H4 (cell line): Measurements from ENCODE around the gene HOXC10. TPM values are rescaled to one million over a fixed set of nuclear protein-coding genes. Genes with fewer than 3 reads are reported as not detected.

Experiments used
- DNase-seq: peaks from one replicate; pipeline ENCODE4 v3.0.0-alpha.2; 2015; ENCODE audit warnings: low spot score
- total RNA-seq: library from RNA; depleted of rRNA; stranded (reverse); fragments of >200 nt; shearing (Covaris generic); gene quantifications from 2 replicates; pipeline ENCODE4 v1.2.3, GENCODE V29; 2014

Gene HOXC10
- total RNA-seq, 1 experiment from 2014 or later, result 8.7 TPM

- DNase-seq, result peak; percentile 89
Observed at GRCh38 chr12:54016478-54016964, 31.6 kb downstream of the HOXC10 start.

DNA sequence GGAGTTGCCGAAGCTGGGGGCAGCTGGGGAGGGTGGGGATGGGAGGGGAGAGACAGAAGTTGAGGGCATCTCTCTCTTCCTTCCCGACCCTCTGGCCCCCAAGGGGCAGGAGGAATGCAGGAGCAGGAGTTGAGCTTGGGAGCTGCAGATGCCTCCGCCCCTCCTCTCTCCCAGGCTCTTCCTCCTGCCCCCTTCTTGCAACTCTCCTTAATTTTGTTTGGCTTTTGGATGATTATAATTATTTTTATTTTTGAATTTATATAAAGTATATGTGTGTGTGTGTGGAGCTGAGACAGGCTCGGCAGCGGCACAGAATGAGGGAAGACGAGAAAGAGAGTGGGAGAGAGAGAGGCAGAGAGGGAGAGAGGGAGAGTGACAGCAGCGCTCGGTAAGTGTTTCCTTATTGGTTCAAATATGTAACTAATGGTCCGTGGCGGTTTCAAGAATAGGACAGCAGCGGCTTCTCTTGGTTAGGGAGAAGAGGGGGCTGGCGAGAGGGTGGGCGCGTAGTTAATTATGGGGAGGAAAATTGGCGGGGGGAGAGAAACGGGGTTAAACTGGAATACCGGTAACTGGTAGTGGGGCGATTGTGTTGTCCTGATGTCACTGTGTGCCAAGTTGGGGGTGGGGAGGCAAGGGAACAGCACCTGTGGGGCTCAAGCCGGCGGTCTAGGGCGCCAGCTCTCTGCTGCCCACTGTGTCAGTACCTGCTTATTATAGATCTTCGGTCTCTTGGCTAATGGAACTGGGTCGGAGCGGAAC, 32.3 kb downstream of the HOXC10 start:
- DNase-seq, result peak; percentile 50

DNA sequence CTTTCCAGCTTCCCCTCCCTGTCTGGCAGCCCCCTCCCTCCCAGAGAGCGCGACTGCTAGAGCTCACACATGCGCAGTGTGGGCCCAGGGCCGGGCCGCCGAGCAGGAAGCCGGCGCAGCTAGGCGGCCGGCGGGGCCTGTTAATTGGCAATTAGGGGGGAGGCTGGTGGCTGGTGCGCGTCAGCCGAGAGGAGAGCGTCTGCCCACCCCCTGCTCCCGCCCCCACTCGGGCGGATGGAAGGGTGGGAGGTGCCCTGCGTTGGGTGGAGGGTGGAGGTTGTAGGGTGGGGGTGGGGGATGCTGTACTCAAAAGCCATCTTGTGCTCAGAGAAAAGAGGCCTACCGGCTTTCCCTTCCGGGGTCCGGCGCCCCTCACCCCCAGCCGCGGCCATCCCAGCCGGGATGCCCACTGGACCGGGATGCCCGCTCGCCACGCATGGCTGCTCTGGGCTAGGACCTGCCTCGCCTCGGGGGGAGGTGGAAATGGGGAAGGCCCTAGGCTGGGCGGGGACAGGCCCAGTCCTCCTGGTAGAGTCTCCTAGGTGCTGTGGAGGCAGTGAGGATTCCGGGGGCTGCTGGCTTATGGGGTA, 33.0 kb downstream of the HOXC10 start:
- DNase-seq, result peak; percentile 91

DNA sequence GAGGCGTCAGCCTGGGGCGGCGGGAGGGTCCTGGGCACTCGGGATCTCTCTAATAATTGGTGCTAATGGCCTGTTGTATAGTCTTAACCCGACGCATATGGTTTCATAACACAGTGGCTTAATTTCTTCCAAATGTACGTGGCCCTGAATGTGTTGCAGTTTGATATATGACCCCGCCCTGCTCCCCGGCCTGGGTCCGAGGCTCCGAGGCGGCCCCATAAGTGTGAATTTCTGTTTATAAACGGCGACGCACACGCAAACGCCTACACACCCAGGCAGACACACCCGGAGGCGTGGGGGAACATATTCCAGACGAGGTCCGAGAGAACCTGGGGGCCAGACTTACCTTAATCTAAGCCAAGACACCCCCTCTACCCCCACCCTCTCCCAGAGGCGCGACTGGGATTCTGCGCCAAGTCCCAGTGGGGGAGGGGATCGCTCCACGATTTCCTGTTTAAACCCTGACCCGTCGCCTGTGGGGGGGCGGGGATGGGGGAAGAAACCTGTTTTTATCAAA, 33.6 kb downstream of the HOXC10 start:
- DNase-seq, result peak; percentile 27

- DNase-seq, result no peak
Observed at GRCh38 chr12:54019091-54019811, 34.3 kb downstream of the HOXC10 start.

DNA sequence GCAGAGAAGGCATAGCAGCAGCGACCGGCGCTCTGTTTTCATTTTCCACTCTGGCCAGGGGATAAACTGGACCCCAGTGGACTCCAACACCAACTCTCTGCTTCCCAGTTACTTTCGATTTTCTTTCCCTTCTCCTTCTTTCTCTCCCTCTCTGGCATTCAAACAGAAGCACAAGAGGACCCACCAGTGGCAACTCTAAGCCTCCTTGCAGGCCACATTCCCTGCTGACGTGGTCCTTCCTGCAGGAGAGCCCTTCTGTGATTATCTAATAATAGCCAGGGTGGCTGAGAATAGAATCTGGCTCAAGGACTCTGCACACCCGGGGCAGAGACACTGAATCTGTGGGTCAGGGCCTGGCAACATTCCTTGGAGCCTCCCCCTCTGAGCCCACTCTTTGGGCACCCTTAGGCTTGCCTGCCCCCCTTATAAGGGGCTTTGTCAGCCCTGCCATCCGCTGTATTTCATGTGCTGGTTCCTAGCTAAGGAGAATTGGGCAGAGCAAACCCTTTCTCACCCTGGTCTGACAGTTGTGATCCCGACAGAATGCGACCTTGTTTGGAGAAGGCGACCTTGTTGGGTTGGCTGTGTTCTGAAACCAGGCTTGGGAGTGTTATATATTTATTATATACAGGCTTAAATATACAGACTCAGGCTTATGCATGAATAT, 35.1 kb downstream of the HOXC10 start:
- peak; percentile 14 for DNase-seq

DNA sequence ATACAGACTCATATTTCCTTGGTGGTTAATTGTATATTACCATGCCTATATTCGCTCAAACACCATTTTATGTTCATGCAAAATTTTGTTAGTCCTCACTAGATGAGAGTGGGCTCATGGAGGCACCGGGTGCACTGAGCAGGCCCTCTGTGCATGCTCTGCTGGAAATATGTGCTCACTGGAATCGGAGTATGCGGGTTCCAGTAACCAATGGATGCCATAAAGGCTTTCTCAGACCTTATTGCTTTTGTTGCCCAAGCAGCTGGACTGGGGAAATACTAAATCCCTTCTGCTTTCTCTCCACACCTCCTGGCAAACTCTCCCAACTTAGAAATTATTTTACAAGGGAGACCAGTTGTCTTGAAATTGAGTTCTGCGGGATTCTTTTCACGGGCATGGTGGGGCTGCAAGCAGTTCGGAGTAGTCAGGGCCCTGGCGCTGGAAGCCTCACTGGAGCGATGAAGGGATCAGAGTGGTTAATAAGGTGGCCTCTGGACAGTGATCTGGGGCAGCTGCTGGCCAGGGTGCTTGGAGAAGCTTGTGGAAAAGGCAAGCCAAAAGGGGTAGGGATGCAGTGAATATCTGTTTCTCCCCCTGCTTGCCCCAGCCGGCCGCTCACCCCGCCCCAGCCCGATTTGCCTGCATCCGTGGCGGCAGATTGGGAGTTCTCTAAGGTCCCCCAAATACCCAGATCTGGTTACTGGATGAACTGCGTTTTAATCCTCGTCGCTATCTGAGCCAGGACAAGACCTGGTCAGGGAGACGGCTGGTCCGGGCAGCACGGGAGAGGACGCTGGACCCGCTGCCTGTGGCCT, 35.9 kb downstream of the HOXC10 start:
- no peak for DNase-seq

GRCh38 chr12:54021432-54022013, 36.6 kb downstream of the HOXC10 start:
- peak; percentile 54 for DNase-seq

DNA sequence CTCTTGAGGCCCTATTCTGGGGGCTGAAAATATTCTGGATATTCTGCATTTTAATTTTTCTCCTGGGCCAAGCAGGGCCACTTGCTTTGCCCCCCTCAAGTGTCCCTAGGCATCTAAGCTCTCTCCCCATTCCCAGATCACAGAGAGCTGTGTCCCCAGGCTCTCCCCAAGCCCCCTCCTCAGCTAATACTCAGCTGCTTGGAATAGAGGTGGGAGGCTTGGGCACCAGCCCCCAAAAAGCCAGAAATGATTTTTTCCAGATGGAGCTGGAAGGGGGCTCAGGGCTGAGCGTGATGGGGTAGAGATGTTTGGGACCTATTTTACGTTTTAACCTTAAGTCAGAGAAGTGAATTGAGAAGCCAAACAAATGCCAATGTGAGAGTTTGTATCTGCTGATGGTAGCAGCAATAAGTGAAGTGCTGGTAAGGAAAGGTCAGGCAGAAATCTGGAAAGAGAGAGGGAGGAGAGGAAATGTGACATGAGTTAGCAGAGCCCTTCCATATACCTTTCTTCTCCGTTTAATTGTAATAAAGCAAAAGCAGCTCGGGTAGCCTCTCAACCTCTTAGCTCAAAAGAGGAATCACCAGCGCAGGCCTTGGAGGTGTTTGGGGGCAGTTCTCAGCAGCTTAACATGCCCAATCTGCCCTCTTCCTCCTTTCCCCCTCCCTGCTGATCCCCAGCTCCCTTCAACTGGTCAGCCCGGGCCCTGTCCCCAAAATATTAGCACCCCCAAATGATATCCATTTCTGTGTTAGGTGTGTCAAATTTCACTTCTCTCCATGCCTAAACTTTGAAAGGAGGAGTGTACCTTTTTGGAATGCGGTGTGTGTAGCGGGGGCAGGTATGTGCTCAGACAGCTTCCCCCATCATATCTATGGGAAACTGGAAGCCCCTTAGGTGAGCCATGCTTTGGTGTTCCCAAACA, 38.3 kb downstream of the HOXC10 start:
- DNase-seq, result no peak

DNA sequence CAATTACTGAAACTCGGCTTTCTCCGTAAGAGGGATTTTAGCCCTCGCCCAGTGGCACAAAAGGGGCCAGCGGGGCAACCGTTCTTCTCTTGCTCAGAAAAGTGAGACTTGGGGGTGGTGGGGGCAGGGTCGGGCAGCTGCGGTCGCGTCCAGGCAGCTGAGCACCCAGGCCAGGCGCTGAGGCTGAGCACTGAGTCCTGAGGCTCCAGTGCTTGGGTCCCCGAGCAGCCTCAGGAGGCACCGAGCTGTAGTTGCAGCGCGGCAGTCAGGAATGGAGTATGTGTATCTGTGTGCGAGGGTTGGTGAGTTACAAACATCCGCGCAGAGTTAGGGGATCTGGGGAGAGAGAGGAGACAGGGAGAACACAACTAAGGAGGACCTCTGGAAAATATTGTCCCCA, 39.2 kb downstream of the HOXC10 start:
- no peak for DNase-seq

DNA sequence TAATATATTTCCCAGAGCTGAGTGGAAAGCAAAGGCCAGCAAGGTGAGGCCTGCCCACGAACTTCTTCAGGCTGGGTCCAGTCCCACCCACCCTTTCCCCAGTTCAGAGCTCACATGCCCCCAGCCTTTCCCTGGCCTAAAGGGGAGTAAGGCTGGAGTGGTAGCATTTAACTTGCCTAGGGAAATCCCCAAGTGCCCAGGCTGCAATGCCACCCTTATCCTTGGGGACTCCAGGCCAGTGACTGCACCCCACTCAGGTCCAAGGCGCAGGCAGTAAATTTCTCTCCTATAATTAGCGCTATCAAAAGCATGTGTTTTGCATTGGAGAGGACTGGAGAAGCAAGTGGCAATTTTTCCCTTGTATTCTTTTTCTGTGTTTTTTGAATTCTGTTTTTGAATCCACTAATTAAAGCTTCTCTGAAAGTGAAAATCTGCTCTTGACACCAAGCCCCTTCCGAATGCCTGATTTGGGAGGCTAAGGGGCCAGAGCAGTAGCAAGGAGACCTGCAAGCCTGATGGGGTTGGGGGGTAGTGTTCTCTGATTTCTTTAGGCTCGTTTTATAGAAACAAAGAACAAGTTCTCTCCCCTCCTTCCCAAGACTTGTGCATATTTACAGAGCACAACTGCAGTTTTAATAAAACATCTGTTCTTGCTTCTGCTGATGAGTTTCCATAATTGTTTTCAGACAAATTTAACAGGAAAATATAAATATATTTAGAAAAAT, 39.8 kb downstream of the HOXC10 start:
- no peak for DNase-seq

DNA sequence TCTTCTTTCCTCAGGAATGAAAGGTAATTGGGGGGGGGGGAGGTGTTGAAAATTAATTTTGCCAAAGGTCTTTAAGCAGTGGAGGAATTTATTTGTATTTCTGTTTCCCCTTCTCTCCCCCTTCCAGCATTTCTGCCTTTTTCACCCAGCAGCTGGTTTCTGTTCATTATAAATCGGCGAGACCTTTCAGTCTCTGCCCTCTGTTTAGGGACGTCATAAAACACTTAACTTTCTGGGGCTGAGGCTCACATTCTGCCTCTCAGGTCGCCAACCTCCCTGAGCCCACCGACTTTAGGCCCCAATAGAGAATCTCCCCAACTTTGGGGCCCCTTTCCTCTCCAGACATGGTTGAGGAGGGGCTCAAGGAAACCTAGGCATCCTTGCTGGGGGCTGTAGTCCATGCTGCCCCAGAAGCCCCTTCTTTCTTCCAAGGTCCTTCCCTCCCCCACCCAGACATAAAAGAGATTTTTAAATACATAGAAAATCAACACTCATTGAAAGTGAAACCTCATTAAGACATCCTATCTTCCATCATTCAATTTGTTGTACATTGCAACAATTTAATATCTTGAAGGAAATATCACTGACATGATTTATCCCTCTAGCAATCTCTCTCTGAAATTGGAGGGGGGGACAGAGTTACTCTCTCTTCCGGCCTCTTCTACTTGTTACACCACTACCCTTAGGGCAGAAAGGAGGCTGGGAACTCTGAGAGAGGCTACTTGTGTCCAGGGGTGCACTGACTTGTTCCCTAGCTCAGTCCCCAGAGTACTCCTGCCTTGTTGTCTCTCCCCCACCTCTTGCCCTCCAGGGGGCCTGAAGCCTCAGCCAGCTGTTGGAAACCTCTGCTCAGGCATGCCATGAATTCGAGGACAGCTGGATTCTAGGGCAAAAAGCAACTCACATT, 40.8 kb downstream of the HOXC10 start:
- DNase-seq, result no peak

- no peak for DNase-seq
Observed at GRCh38 chr12:54026640-54027441, 41.9 kb downstream of the HOXC10 start.

GRCh38 chr12:54027442-54027786, 42.5 kb downstream of the HOXC10 start:
- DNase-seq, result no peak

- no peak for DNase-seq
Observed at GRCh38 chr12:54028314-54029201, 43.6 kb downstream of the HOXC10 start, which contains the start of gene HOXC6. Gene HOXC6, plus strand, starts transcription at chr12:54028440. Its CDS starts 82 bp downstream, at chr12:54028522.
